Breast epithelium (tissue), 3 donors: ENCODE measurements around the gene DPAGT1.

Source experiments
- POLR2A ChIP-seq: fragments of 450-650 bp; IDR thresholded peaks from one replicate; pipeline ENCODE4 v1.6.1; 2016; ENCODE audit warnings: antibody characterized with exemption, mild to moderate bottlenecking, moderate library complexity
- TF ChIP-seq, protein P1 (sequence below), 3 donors: fragments of 450-650 bp; IDR thresholded peaks; one replicate each; pipeline ENCODE4 v1.5.1; 2016 to 2017; ENCODE audit warnings: antibody characterized with exemption in 3 of 3, mild to moderate bottlenecking in 3 of 3, moderate library complexity in 3 of 3

DNA sequence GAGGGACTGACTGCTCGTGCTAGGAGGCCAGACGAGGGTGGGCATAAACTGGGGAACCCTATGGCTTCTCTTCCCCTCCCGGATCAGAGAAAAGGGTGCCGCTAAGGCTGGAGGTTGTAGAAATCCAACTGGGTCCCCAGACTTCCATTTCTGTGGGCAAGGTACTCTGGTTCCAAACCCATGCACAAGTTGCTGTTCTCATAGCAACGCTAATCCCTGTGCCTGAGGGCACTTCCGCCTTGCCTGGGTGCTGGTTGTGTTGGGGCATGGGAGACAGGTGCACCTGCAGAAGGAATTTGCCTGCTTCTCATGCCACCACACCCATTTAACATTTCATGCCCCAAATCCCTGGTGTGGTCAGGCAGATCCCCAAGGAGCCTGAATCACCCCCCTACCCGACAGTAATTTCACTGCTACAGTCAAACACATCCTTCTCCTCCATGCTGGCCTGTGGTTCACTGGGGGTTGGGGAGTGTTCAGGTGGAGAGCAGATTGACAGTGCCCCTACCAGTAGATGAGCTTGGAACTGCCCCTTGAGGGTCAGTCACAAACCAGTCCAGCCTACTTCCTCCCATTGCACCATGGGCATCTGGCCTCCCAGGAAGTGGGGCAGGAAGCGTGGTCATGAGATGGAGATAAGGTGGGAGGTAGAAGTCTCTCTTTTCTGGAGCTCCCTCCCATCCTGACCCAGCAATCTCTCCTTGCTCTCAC is 6.6 kb upstream of the DPAGT1 start:
- TF ChIP-seq POLR2A, result no peak
- TF ChIP-seq, protein P1, sequence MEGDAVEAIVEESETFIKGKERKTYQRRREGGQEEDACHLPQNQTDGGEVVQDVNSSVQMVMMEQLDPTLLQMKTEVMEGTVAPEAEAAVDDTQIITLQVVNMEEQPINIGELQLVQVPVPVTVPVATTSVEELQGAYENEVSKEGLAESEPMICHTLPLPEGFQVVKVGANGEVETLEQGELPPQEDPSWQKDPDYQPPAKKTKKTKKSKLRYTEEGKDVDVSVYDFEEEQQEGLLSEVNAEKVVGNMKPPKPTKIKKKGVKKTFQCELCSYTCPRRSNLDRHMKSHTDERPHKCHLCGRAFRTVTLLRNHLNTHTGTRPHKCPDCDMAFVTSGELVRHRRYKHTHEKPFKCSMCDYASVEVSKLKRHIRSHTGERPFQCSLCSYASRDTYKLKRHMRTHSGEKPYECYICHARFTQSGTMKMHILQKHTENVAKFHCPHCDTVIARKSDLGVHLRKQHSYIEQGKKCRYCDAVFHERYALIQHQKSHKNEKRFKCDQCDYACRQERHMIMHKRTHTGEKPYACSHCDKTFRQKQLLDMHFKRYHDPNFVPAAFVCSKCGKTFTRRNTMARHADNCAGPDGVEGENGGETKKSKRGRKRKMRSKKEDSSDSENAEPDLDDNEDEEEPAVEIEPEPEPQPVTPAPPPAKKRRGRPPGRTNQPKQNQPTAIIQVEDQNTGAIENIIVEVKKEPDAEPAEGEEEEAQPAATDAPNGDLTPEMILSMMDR (IDR thresholded peaks at IDR 0.05), result no peak
